ENCODE results near the gene PPAN. TPM values are rescaled to one million over a fixed set of nuclear protein-coding genes. Genes with fewer than 3 reads are reported as not detected.

The PPAN gene
- total RNA-seq, 2 experiments from 2014 or later = 59.7 to 60.0 TPM

GRCh38 chr19:10116085-10116865 lies 10.1 kb downstream of the PPAN start:
- Mint-ChIP-seq H3K4me3 (no peak overlapping the region), H3K4me1 (ENCODE audit: low read depth) (peaks cover 36% of the 10 kb centered on the region), H3K36me3 (ENCODE audit: low read depth) (peaks cover 25% of the 10 kb centered on the region), H3K27me3 (ENCODE audit: low read depth) (no peaks in the 10 kb centered on the region), H3K27ac (no peak overlapping the region), H3K9me3 (no peaks in the 10 kb centered on the region)
- no peak for DNase-seq
- CTCF ChIA-PET = no interaction called here
- intact Hi-C loops (cut with micrococcal nuclease) = no loop called here

GRCh38 chr19:10116866-10117616 lies 10.9 kb downstream of the PPAN start:
- Mint-ChIP-seq H3K27me3 (ENCODE audit: low read depth) (no peaks in the 10 kb centered on the region), H3K9me3 (no peaks in the 10 kb centered on the region), H3K27ac (no peak overlapping the region), H3K36me3 (ENCODE audit: low read depth) (peaks cover 19% of the 10 kb centered on the region), H3K4me1 (ENCODE audit: low read depth) (peaks cover 31% of the 10 kb centered on the region), H3K4me3 (peak overlapping the region; percentile 8)
- intact Hi-C loops (cut with micrococcal nuclease) = no loop called here
- DNase-seq = no peak
- CTCF ChIA-PET = interaction anchor here (0.6 to 1.6 kb wide), 2 partner anchors 9 to 60 kb away, joined by 4 to 5 read pairs; no protein-coding TSS in a partner anchor

GRCh38 chr19:10118960-10119359 lies 12.8 kb downstream of the PPAN start:
- peak overlapping the region; percentile 88 for H3K4me3 Mint-ChIP-seq
- H3K4me1 Mint-ChIP-seq (ENCODE audit: low read depth) = peaks cover 19% of the 10 kb centered on the region
- peaks cover 14% of the 10 kb centered on the region for H3K36me3 Mint-ChIP-seq (ENCODE audit: low read depth)
- peak overlapping the region; percentile 81 for H3K27ac Mint-ChIP-seq
- CTCF ChIA-PET = interaction anchor here (0.5 to 2.9 kb wide), 2 partner anchors 11 to 186 kb away, joined by 4 to 20 read pairs; partner anchors contain the start of gene PPAN
- H3K27me3 Mint-ChIP-seq (ENCODE audit: low read depth) = no peaks in the 10 kb centered on the region
- DNase-seq = no peak
- intact Hi-C loops (cut with micrococcal nuclease) = loop anchor here (1.0 kb wide), 1 partner anchor 13 kb away; the partner anchor contains the start of gene PPAN
- no peaks in the 10 kb centered on the region for H3K9me3 Mint-ChIP-seq

- no peak for DNase-seq
- no peaks in the 10 kb centered on the region for H3K9me3 Mint-ChIP-seq
- H3K36me3 Mint-ChIP-seq (ENCODE audit: low read depth) = peaks cover 13% of the 10 kb centered on the region
- H3K4me1 Mint-ChIP-seq (ENCODE audit: low read depth) = peaks cover 19% of the 10 kb centered on the region
- no peak overlapping the region for H3K27ac Mint-ChIP-seq
- intact Hi-C loops (cut with micrococcal nuclease) = no loop called here
- CTCF ChIA-PET = interaction anchor here (0.7 to 2.9 kb wide), 8 partner anchors 9 to 129 kb away, joined by 3 to 20 read pairs (median 4); partner anchors contain the start of genes P2RY11 and PPAN
- H3K4me3 Mint-ChIP-seq = no peak overlapping the region
- no peaks in the 10 kb centered on the region for H3K27me3 Mint-ChIP-seq (ENCODE audit: low read depth)
These were observed 14.5 kb downstream of the PPAN start for GRCh38 chr19:10120538-10121189.

- no peak overlapping the region for H3K27ac Mint-ChIP-seq
- no peak overlapping the region for H3K4me3 Mint-ChIP-seq
- DNase-seq = no peak
- H3K4me1 Mint-ChIP-seq (ENCODE audit: low read depth) = peaks cover 15% of the 10 kb centered on the region
- no peaks in the 10 kb centered on the region for H3K9me3 Mint-ChIP-seq
- intact Hi-C loops (cut with micrococcal nuclease) = no loop called here
- no peaks in the 10 kb centered on the region for H3K27me3 Mint-ChIP-seq (ENCODE audit: low read depth)
- CTCF ChIA-PET = interaction anchor here (0.6 to 0.9 kb wide), 3 partner anchors 38 to 46 kb away, joined by 3 to 5 read pairs (median 3); no protein-coding TSS in a partner anchor
- peaks cover 8% of the 10 kb centered on the region for H3K36me3 Mint-ChIP-seq (ENCODE audit: low read depth)
These were observed 15.9 kb downstream of the PPAN start for GRCh38 chr19:10122045-10122444.

GRCh38 chr19:10124429-10124828 lies 18.3 kb downstream of the PPAN start:
- DNase-seq = no peak
- H3K9me3 Mint-ChIP-seq = no peaks in the 10 kb centered on the region
- CTCF ChIA-PET = interaction anchor here (0.6 kb wide), 1 partner anchor 203 kb away, joined by 3 read pairs; no protein-coding TSS in a partner anchor
- peaks cover 5% of the 10 kb centered on the region for H3K4me1 Mint-ChIP-seq (ENCODE audit: low read depth)
- intact Hi-C loops (cut with micrococcal nuclease) = no loop called here
- peaks cover 6% of the 10 kb centered on the region for H3K36me3 Mint-ChIP-seq (ENCODE audit: low read depth)
- no peak overlapping the region for H3K4me3 Mint-ChIP-seq
- H3K27ac Mint-ChIP-seq = no peak overlapping the region
- H3K27me3 Mint-ChIP-seq (ENCODE audit: low read depth) = no peaks in the 10 kb centered on the region

GRCh38 chr19:10126213-10126639 lies 20.1 kb downstream of the PPAN start:
- Mint-ChIP-seq H3K4me1 (ENCODE audit: low read depth) (no peaks in the 10 kb centered on the region), H3K4me3 (no peak overlapping the region), H3K36me3 (ENCODE audit: low read depth) (peaks cover 9% of the 10 kb centered on the region), H3K9me3 (no peaks in the 10 kb centered on the region), H3K27ac (no peak overlapping the region), H3K27me3 (ENCODE audit: low read depth) (no peaks in the 10 kb centered on the region)
- CTCF ChIA-PET = interaction anchor here (0.6 kb wide), 1 partner anchor 154 kb away, joined by 5 read pairs; no protein-coding TSS in a partner anchor
- DNase-seq = no peak
- intact Hi-C loops (cut with micrococcal nuclease) = no loop called here

- H3K27ac Mint-ChIP-seq = no peak overlapping the region
- CTCF ChIA-PET = interaction anchor here (0.6 to 1.5 kb wide), 3 partner anchors 64 to 138 kb away, joined by 3 to 5 read pairs (median 4); partner anchors contain the start of gene ICAM1
- no peak for DNase-seq
- intact Hi-C loops (cut with micrococcal nuclease) = no loop called here
- H3K9me3 Mint-ChIP-seq = no peaks in the 10 kb centered on the region
- H3K36me3 Mint-ChIP-seq (ENCODE audit: low read depth) = peaks cover 28% of the 10 kb centered on the region
- H3K27me3 Mint-ChIP-seq (ENCODE audit: low read depth) = no peaks in the 10 kb centered on the region
- no peaks in the 10 kb centered on the region for H3K4me1 Mint-ChIP-seq (ENCODE audit: low read depth)
- no peak overlapping the region for H3K4me3 Mint-ChIP-seq
These were observed 26.7 kb downstream of the PPAN start for GRCh38 chr19:10132905-10133304.

GRCh38 chr19:10133596-10133995 lies 27.4 kb downstream of the PPAN start:
- intact Hi-C loops (cut with micrococcal nuclease) = no loop called here
- Mint-ChIP-seq H3K36me3 (ENCODE audit: low read depth) (peaks cover 27% of the 10 kb centered on the region), H3K4me3 (no peak overlapping the region), H3K9me3 (no peaks in the 10 kb centered on the region), H3K4me1 (ENCODE audit: low read depth) (no peaks in the 10 kb centered on the region), H3K27me3 (ENCODE audit: low read depth) (no peaks in the 10 kb centered on the region), H3K27ac (no peak overlapping the region)
- CTCF ChIA-PET = interaction anchor here (1.5 kb wide), 1 partner anchor 116 kb away, joined by 5 read pairs; no protein-coding TSS in a partner anchor
- no peak for DNase-seq

- H3K4me1 Mint-ChIP-seq (ENCODE audit: low read depth) = no peaks in the 10 kb centered on the region
- H3K27ac Mint-ChIP-seq = no peak overlapping the region
- intact Hi-C loops (cut with micrococcal nuclease) = no loop called here
- CTCF ChIA-PET = no interaction called here
- H3K9me3 Mint-ChIP-seq = no peaks in the 10 kb centered on the region
- H3K4me3 Mint-ChIP-seq = no peak overlapping the region
- H3K27me3 Mint-ChIP-seq (ENCODE audit: low read depth) = no peaks in the 10 kb centered on the region
- peaks cover 29% of the 10 kb centered on the region for H3K36me3 Mint-ChIP-seq (ENCODE audit: low read depth)
- no peak for DNase-seq
These were observed 27.9 kb downstream of the PPAN start for GRCh38 chr19:10134040-10134439.

GRCh38 chr19:10135551-10136334 lies 29.6 kb downstream of the PPAN start:
- peaks cover 40% of the 10 kb centered on the region for H3K36me3 Mint-ChIP-seq (ENCODE audit: low read depth)
- H3K27ac Mint-ChIP-seq = no peak overlapping the region
- CTCF ChIA-PET = interaction anchor here (0.6 kb wide), 1 partner anchor 27 kb away, joined by 3 read pairs; no protein-coding TSS in a partner anchor
- intact Hi-C loops (cut with micrococcal nuclease) = no loop called here
- no peak for DNase-seq
- no peaks in the 10 kb centered on the region for H3K27me3 Mint-ChIP-seq (ENCODE audit: low read depth)
- H3K4me3 Mint-ChIP-seq = no peak overlapping the region
- no peaks in the 10 kb centered on the region for H3K9me3 Mint-ChIP-seq
- peaks cover 2% of the 10 kb centered on the region for H3K4me1 Mint-ChIP-seq (ENCODE audit: low read depth)

Measured in activated naive CD4-positive, alpha-beta T cell treated with anti-CD3 and anti-CD28 coated beads for 36 hours (primary cell).